Gastrocnemius medialis (tissue), 4 donors: Measurements from ENCODE around the gene FLT3LG.

ENCODE experiments used
- CTCF ChIP-seq, 5 experiments: fragments of 450-650 bp in 3 of 5; fragments of 200-600 bp in 2 of 5; sonication (generic) in 2 of 5; IDR thresholded peaks in 4 of 5; conservative IDR thresholded peaks in 1 of 5; 1 replicate in 4 of 5; 2 replicates in 1 of 5; pipeline ENCODE4 v1.5.1; 2016 to 2019; ENCODE audit warnings: antibody characterized with exemption in 5 of 5, mild to moderate bottlenecking in 3 of 5, moderate library complexity in 3 of 5
- POLR2A ChIP-seq, 2 donors: fragments of 450-650 bp; IDR thresholded peaks; one replicate each; pipeline ENCODE4 v1.6.1; 2017; ENCODE audit warnings: antibody characterized with exemption in 2 of 2, mild to moderate bottlenecking in 2 of 2, moderate library complexity in 2 of 2

DNA sequence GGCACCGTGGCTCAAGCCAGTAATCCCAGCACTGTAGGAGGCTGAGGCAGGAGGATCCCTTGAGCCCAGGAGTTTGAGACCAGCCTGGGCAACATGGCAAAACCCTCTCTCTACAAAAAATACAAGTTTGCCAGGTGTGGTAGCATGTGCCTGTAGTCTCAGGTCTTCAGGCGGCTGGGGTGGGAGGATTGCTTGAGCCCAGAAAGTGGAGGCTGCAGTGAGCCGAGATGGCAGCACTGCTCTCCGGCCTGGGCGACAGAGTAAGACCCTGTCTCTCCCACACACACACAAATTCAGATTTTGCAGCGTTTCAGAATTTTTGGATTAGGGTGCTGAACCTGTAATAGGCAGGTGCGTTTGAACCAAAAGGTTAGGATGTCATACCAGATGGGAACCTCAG is 24.5 kb downstream of the FLT3LG start:
- TF ChIP-seq CTCF (IDR thresholded peaks at IDR 0.05 in 4 of 5, conservative IDR thresholded peaks at IDR 0.05 in 1 of 5) = no peak
- TF ChIP-seq POLR2A (IDR thresholded peaks at IDR 0.05) = no peak
